IMR-90 (cell line): ENCODE data around the gene PAPLN. TPM values are rescaled to one million over a fixed set of nuclear protein-coding genes. Genes with fewer than 3 reads are reported as not detected.

Experiments
- ATAC-seq: fragments of 200-7000 bp; cut with Tn5 transposase; 2 replicates; pipeline ENCODE4 v1.9.1; 2020; ENCODE audit warnings: low read depth, mild to moderate bottlenecking, moderate library complexity
- BruUV-seq: library from RNA; stranded (reverse); fragments of 400-500 nt; replicated peaks from 2 replicates; lab custom pipeline; 2021; lab: Mats Ljungman, UMichigan
- CTCF ChIA-PET: fragments of 300-600 bp; formaldehyde crosslinking; extraction: SDS; loops from one replicate; lab custom pipeline; 2021; ENCODE audit warnings: antibody characterized with exemption; lab: Yijun Ruan, JAX
- POLR2A ChIA-PET: fragments of 300-600 bp; sonication (Branson Sonifier 250); formaldehyde crosslinking; loops from one replicate; lab custom pipeline; 2022; ENCODE audit warnings: antibody characterized with exemption; ENCODE audit not compliant: unreplicated experiment; lab: Charles Lee
- DNase-seq: peaks from one replicate; pipeline ENCODE4 v3.0.0; 2013
- H2AFZ ChIP-seq: replicated peaks from 2 replicates; pipeline ENCODE3; 2013; ENCODE audit warnings: low read length, mild to moderate bottlenecking; ENCODE audit not compliant: poor library complexity
- H2AK5ac ChIP-seq: 2 replicates; pipeline ENCODE4 v1.6.1; 2013; ENCODE audit warnings: low read depth, low read length, inconsistent platforms
- H2AK9ac ChIP-seq: replicated peaks from 2 replicates; pipeline ENCODE3; 2013; ENCODE audit warnings: mild to moderate bottlenecking, low read depth, low read length, moderate library complexity; ENCODE audit not compliant: poor library complexity
- H2BK120ac ChIP-seq: 2 replicates; pipeline ENCODE4 v1.6.1; 2013; ENCODE audit warnings: low read depth, low read length, inconsistent platforms
- H2BK15ac ChIP-seq: 3 replicates; pipeline ENCODE4 v1.6.1; 2013; ENCODE audit warnings: low read depth, low read length, inconsistent platforms
- H2BK20ac ChIP-seq: 2 replicates; pipeline ENCODE4 v1.6.1; 2013; ENCODE audit warnings: low read depth, mild to moderate bottlenecking, inconsistent platforms, low read length, moderate library complexity
- H2BK5ac ChIP-seq: 2 replicates; pipeline ENCODE4 v1.6.1; 2013; ENCODE audit warnings: mild to moderate bottlenecking, low read depth, low read length, inconsistent platforms; ENCODE audit not compliant: poor library complexity, severe bottlenecking
- H3K14ac ChIP-seq: replicated peaks from 2 replicates; pipeline ENCODE4 v1.6.1; 2013; ENCODE audit warnings: low read depth, low read length, inconsistent platforms
- H3K18ac ChIP-seq: 2 replicates; pipeline ENCODE4 v1.6.1; 2013; ENCODE audit warnings: low read depth, low read length, control low read depth
- H3K23ac ChIP-seq: 2 replicates; pipeline ENCODE4 v1.6.1; 2013; ENCODE audit warnings: low read depth, low read length, inconsistent platforms
- H3K27ac ChIP-seq: 2 replicates; pipeline ENCODE4 v1.5.1; 2013; ENCODE audit warnings: mild to moderate bottlenecking, control low read depth, low read length; ENCODE audit not compliant: insufficient read depth
- H3K27me3 ChIP-seq: 2 replicates; pipeline ENCODE4 v1.6.1; 2013; ENCODE audit warnings: low read length; ENCODE audit not compliant: control insufficient read depth, insufficient read depth
- H3K36me3 ChIP-seq: 2 replicates; pipeline ENCODE4 v1.6.1; 2013; ENCODE audit warnings: low read length, mixed read lengths; ENCODE audit not compliant: control insufficient read depth, insufficient read depth
- H3K4ac ChIP-seq: 2 replicates; pipeline ENCODE4 v1.6.1; 2013; ENCODE audit warnings: low read depth, low read length, inconsistent platforms
- H3K4me1 ChIP-seq: 2 replicates; pipeline ENCODE4 v1.6.1; 2013; ENCODE audit warnings: low read length, mixed read lengths; ENCODE audit not compliant: control insufficient read depth, insufficient read depth
- H3K4me2 ChIP-seq: 2 replicates; pipeline ENCODE4 v1.6.1; 2013; ENCODE audit warnings: low read depth, mild to moderate bottlenecking, control low read depth, low read length, moderate library complexity
- H3K4me3 ChIP-seq: 2 replicates; pipeline ENCODE4 v1.5.1; 2013; ENCODE audit warnings: low read depth, mild to moderate bottlenecking, control low read depth, low read length, moderate library complexity; ENCODE audit not compliant: insufficient read depth
- H3K56ac ChIP-seq: 2 replicates; pipeline ENCODE4 v1.6.1; 2013; ENCODE audit warnings: low read length, inconsistent platforms; ENCODE audit not compliant: insufficient read depth; ENCODE audit errors: extremely low read depth
- H3K79me1 ChIP-seq, 2 experiments: 2 replicates each; pipeline ENCODE4 v1.6.1; 2013; ENCODE audit warnings: low read length in 2 of 2, inconsistent platforms in 1 of 2, low read depth in 1 of 2
- H3K9ac ChIP-seq: 2 replicates; pipeline ENCODE4 v1.6.1; 2013; ENCODE audit warnings: low read depth, low read length, control low read depth
- H3K9me1 ChIP-seq: 2 replicates; pipeline ENCODE4 v1.6.1; 2013; ENCODE audit warnings: low read length, inconsistent platforms; ENCODE audit not compliant: insufficient read depth
- H3K9me3 ChIP-seq: 2 replicates; pipeline ENCODE4 v1.6.1; 2013; ENCODE audit warnings: low read length; ENCODE audit not compliant: control insufficient read depth, insufficient read depth
- H4K20me1 ChIP-seq: 2 replicates; pipeline ENCODE4 v1.6.1; 2013; ENCODE audit warnings: low read length, inconsistent platforms; ENCODE audit not compliant: insufficient read depth
- H4K5ac ChIP-seq: 2 replicates; pipeline ENCODE4 v1.6.1; 2013; ENCODE audit warnings: mild to moderate bottlenecking, low read depth, low read length, control low read depth
- H4K8ac ChIP-seq, 2 experiments: 2 replicates each; pipeline ENCODE4 v1.6.1; 2013; ENCODE audit warnings: low read depth in 2 of 2, low read length in 2 of 2, control low read depth in 1 of 2, inconsistent platforms in 1 of 2
- H4K91ac ChIP-seq: 2 replicates; pipeline ENCODE4 v1.6.1; 2013; ENCODE audit warnings: low read depth, low read length, inconsistent platforms; ENCODE audit not compliant: insufficient read depth
- CTCF ChIP-seq: conservative IDR thresholded peaks from 2 replicates; pipeline ENCODE4 v1.5.1; 2012; ENCODE audit warnings: mild to moderate bottlenecking, low read depth, low read length, improper control_type of control experiment
- FOS ChIP-seq: fragments of 150-350 bp; IDR thresholded peaks from 2 replicates; pipeline ENCODE4 v1.6.1; 2016; ENCODE audit warnings: low read depth, low read length
- RAD21 ChIP-seq: IDR thresholded peaks from 2 replicates; pipeline ENCODE4 v1.6.1; 2012; ENCODE audit warnings: low read length, improper control_type of control experiment
- SMC3 ChIP-seq: fragments of 150-350 bp; IDR thresholded peaks from 2 replicates; pipeline ENCODE4 v1.6.1; 2016; ENCODE audit warnings: low read depth, mild to moderate bottlenecking, antibody characterized with exemption, low read length, moderate library complexity
- WGBS, 2 experiments: methylation state at CpG; one replicate each; pipeline versions ENCODE4 v1.1.5 to v1.1.7; 2013; ENCODE audit warnings: missing lambda C conversion rate in 2 of 2; ENCODE audit not compliant: insufficient read length in 1 of 2; ENCODE audit errors: extremely low coverage in 2 of 2; 5-methylcytosine and 5-hydroxymethylcytosine counted together
- dilution Hi-C: fragments of 300-500 bp; cut with HindIII; formaldehyde crosslinking; loops from one replicate; pipeline ENCODE4 v1.14.3; 2018; ENCODE audit warnings: low sequenced_read_pairs; ENCODE audit not compliant: unreplicated experiment
- in situ Hi-C: fragments of 300-500 bp; cut with MboI; formaldehyde crosslinking; loops from 3 replicates; pipeline ENCODE4 v1.14.3; 2019; ENCODE audit warnings: low sequenced_read_pairs, inconsistent platforms, mixed read lengths
- intact Hi-C: fragments of 100-400 bp; cut with micrococcal nuclease; formaldehyde crosslinking; loops from 2 replicates; pipeline ENCODE4 v1.10.0; 2022
- polyA plus RNA-seq, 3 experiments: library from polyadenylated mRNA; depleted of rRNA; stranded (reverse); fragments of >200 nt; gene quantifications; 2 replicates each; pipeline ENCODE4 v1.2.3, GENCODE V29; 2012; ENCODE audit warnings: low replicate concordance in 1 of 3
- total RNA-seq: library from RNA; depleted of rRNA; stranded (reverse); fragments of >200 nt; gene quantifications from 2 replicates; pipeline ENCODE4 v1.2.3, GENCODE V29; 2012

The PAPLN gene
- total and polyA plus RNA-seq, 2 of the 4 experiments (the other 2 are of a cell fraction), result 0.36 to 1.2 TPM

GRCh38 chr14:73295198-73295796 lies 58.0 kb downstream of the PAPLN start:
- Histone ChIP-seq H2AK9ac (no peak overlapping the region), H3K18ac (no peak overlapping the region), H2AFZ (no peak overlapping the region), H3K9me3 (no peaks in the 10 kb centered on the region), H2BK15ac (no peak overlapping the region), H4K8ac (no peak overlapping the region), H2BK120ac (no peak overlapping the region), H4K20me1 (peaks cover 9% of the 10 kb centered on the region; the same call in 1 of the 2 replicates), H4K5ac (no peak overlapping the region), H3K36me3 (peaks cover 9% of the 10 kb centered on the region), H3K9me1 (peaks cover 4% of the 10 kb centered on the region), H2AK5ac (no peak overlapping the region), H3K14ac (no peak overlapping the region), H3K4me2 (no peak overlapping the region), H3K27me3 (no peaks in the 10 kb centered on the region), H3K9ac (no peak overlapping the region), H2BK20ac (no peak overlapping the region), H3K27ac (no peak overlapping the region), H3K79me1 (peaks cover 16 to 34% of the 10 kb centered on the region in 2 experiments), H3K56ac (no peak overlapping the region), H3K23ac (no peak overlapping the region), H2BK5ac (no peak overlapping the region), H4K91ac (no peak overlapping the region), H3K4ac (no peak overlapping the region), H3K4me1 (no peaks in the 10 kb centered on the region), H3K4me3 (no peak overlapping the region)
- ChIA-PET POLR2A (no interaction called here), CTCF (interaction anchor here (0.5 to 2.2 kb wide), 12 partner anchors 10 to 177 kb away, joined by 3 to 10 read pairs (median 3); no protein-coding TSS in a partner anchor)
- no TSS peak for BruUV-seq
- dilution Hi-C loops (loop anchor here (25.0 kb wide), 1 partner anchor 167 kb away; the partner anchor contains the start of gene NUMB), intact Hi-C loops (loop anchor here (1.0 to 10.0 kb wide), 2 partner anchors 177 to 340 kb away; no protein-coding TSS in a partner anchor), in situ Hi-C loops (loop anchor here (5.0 kb wide), 1 partner anchor 177 kb away; no protein-coding TSS in a partner anchor)
- ATAC-seq, result no peak
- no peak for TF ChIP-seq FOS
- TF ChIP-seq SMC3, result peak; percentile 73
- peak; percentile 55 for TF ChIP-seq RAD21
- TF ChIP-seq CTCF, result peak; percentile 69
- DNase-seq, result peak; percentile 31
- WGBS, 2 experiments, result no CpG with 5 or more reads among the region's 1 CpG
